Measurements from ENCODE around the gene FAM222A. TPM values are rescaled to one million over a fixed set of nuclear protein-coding genes. Genes with fewer than 3 reads are reported as not detected.
A peak's percentile ranks its signal among the peaks of the same experiment; 100 is the strongest.

The FAM222A gene
- total and polyA plus RNA-seq, 2 of the 4 experiments (the other 2 are of a cell fraction), result under 0.01 to 0.32 TPM

- Histone ChIP-seq H3K14ac (replicated peaks; ENCODE audit: low read depth, low read length) (no peak overlapping the region), H3K4ac (ENCODE audit: low read depth, low read length) (no peak overlapping the region), H2AK5ac (ENCODE audit: low read depth, low read length) (no peak overlapping the region), H2BK5ac (ENCODE audit: low read depth, low read length, poor library complexity, severe bottlenecking) (no peak overlapping the region), H2AK9ac (replicated peaks; ENCODE audit: low read depth, low read length, poor library complexity) (peak overlapping the region; percentile 16), H3K23ac (ENCODE audit: low read depth, low read length) (no peak overlapping the region), H3K4me2 (ENCODE audit: low read depth, low read length) (no peak overlapping the region), H3K27me3 (ENCODE audit: control insufficient read depth, insufficient read depth, low read length) (peaks cover 23% of the 10 kb centered on the region; the same call in 1 of the 2 replicates), H4K91ac (ENCODE audit: insufficient read depth, low read depth, low read length) (no peak overlapping the region), H3K27ac (ENCODE audit: insufficient read depth, low read length) (no peak overlapping the region), H3K18ac (ENCODE audit: low read depth, low read length) (no peak overlapping the region), H2AFZ (replicated peaks; ENCODE audit: low read length, poor library complexity) (peak overlapping the region; percentile 8), H4K20me1 (ENCODE audit: insufficient read depth, low read length) (no peaks in the 10 kb centered on the region), H3K9me1 (ENCODE audit: insufficient read depth, low read length) (no peaks in the 10 kb centered on the region), H3K9ac (ENCODE audit: low read depth, low read length) (no peak overlapping the region), H3K4me3 (ENCODE audit: insufficient read depth, low read depth, low read length) (no peak overlapping the region), H4K8ac (ENCODE audit: low read depth in 2 of 2, low read length in 2 of 2) (no peak overlapping the region), H4K5ac (ENCODE audit: low read depth, low read length) (no peak overlapping the region), H2BK120ac (ENCODE audit: low read depth, low read length) (no peak overlapping the region), H3K4me1 (ENCODE audit: control insufficient read depth, insufficient read depth, low read length) (no peaks in the 10 kb centered on the region), H2BK20ac (ENCODE audit: low read depth, low read length) (no peak overlapping the region), H3K79me1 (ENCODE audit: low read depth in 1 of 2, low read length in 2 of 2) (no peaks in the 10 kb centered on the region), H3K36me3 (ENCODE audit: control insufficient read depth, insufficient read depth, low read length) (no peaks in the 10 kb centered on the region), H3K9me3 (ENCODE audit: control insufficient read depth, insufficient read depth, low read length) (peaks cover 2% of the 10 kb centered on the region; the same call in 1 of the 2 replicates), H3K56ac (ENCODE audit: extremely low read depth, insufficient read depth, low read length) (no peak overlapping the region), H2BK15ac (ENCODE audit: low read depth, low read length) (no peak overlapping the region)
- POLR2A ChIA-PET (ENCODE audit: unreplicated experiment), result no interaction called here
- DNase-seq (no peak), ATAC-seq (ENCODE audit: low read depth) (no peak)
- intact Hi-C loops (cut with micrococcal nuclease), result no loop called here
- WGBS, 2 experiments (ENCODE audit: extremely low coverage in 2 of 2, insufficient read length in 1 of 2), result 6% methylated on average over 3 of the region's 16 CpGs; no CpG with 5 or more reads in 1 of the 2 experiments
- CTCF ChIA-PET, result no interaction called here
- in situ Hi-C loops (cut with MboI; ENCODE audit: low sequenced_read_pairs), result no loop called here
- dilution Hi-C loops (cut with HindIII; ENCODE audit: low sequenced_read_pairs, unreplicated experiment), result no loop called here
- no TSS peak for BruUV-seq (replicated peaks)
- TF ChIP-seq SMC3 (IDR thresholded peaks at IDR 0.05; ENCODE audit: low read depth, low read length), result no peak
- no peak for TF ChIP-seq ELK1 (IDR thresholded peaks at IDR 0.05; ENCODE audit: borderline replicate concordance, low read depth, low read length)
- no peak for TF ChIP-seq NFE2L2 (IDR thresholded peaks at IDR 0.05; ENCODE audit: low read depth, low read length)
- no peak for TF ChIP-seq CHD1 (IDR thresholded peaks at IDR 0.05; ENCODE audit: low read depth, low read length)
- TF ChIP-seq USF2 (IDR thresholded peaks at IDR 0.05; ENCODE audit: low read depth, low read length), result no peak
- no peak for TF ChIP-seq BHLHE40 (IDR thresholded peaks at IDR 0.05; ENCODE audit: low read depth, low read length)
- TF ChIP-seq MXI1 (IDR thresholded peaks at IDR 0.05; ENCODE audit: borderline replicate concordance, low read depth, low read length), result no peak
- TF ChIP-seq RFX5 (IDR thresholded peaks at IDR 0.05; ENCODE audit: low read depth, low read length), result no peak
- no peak for TF ChIP-seq MAFK (IDR thresholded peaks at IDR 0.05; ENCODE audit: low read depth, low read length)
- no peak for TF ChIP-seq POLR2A (IDR thresholded peaks at IDR 0.05; ENCODE audit: low read depth, low read length)
These were observed 47.6 kb downstream of the FAM222A start for GRCh38 chr12:109760930-109761921.
